ENCODE data around the gene USP3. TPM values are rescaled to one million over a fixed set of nuclear protein-coding genes. Genes with fewer than 3 reads are reported as not detected.

Gene USP3
- total RNA-seq, 2 experiments from 2014 or later, result 34.6 to 53.0 TPM

DNA sequence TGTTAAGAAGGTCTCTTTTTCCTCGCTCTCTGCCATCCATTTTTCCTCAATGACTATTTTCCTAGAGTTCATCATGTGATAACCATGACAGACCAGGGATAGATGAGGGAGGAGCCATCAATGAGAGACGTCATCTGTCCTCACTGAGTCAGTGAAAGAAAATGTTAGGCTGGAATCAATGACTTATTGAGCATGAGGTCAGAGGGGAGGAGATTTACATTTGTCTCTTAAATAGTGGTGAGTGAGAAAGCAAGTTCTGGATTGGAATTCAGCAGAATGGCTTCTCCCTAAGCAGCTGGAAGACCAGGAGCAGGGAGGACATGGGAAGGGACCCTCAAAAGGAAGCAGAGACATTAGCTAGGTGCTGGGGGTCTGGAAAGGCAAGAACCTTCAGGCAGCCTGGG lies 28.2 kb upstream of the USP3 start:
- Histone ChIP-seq H4K20me1 (ENCODE audit: insufficient read depth, low read length) (no peaks in the 10 kb centered on the region), H3K4me2 (ENCODE audit: low read length) (peak overlapping the region; percentile 81), H3K36me3 (ENCODE audit: insufficient read depth, low read length) (no peaks in the 10 kb centered on the region), H3K4me1 (ENCODE audit: insufficient read depth, low read length, poor library complexity, severe bottlenecking) (peaks cover 81% of the 10 kb centered on the region), H3K9me2 (ENCODE audit: insufficient read depth, low read length) (no peaks in the 10 kb centered on the region), H3K79me2 (ENCODE audit: insufficient read depth, low read depth, low read length) (no peaks in the 10 kb centered on the region), H3K4me3 (ENCODE audit: low read depth, low read length, poor library complexity, severe bottlenecking) (no peak overlapping the region), H3K9me3 (ENCODE audit: low read length) (no peaks in the 10 kb centered on the region), H2AFZ (ENCODE audit: low read length) (peak overlapping the region; percentile 79; the same call in 1 of the 2 replicates), H3K27ac (ENCODE audit: low read depth, low read length, poor library complexity, severe bottlenecking) (peak overlapping the region; percentile 88)
- no peak for DNase-seq (ENCODE audit: low spot score)
- no peak for TF ChIP-seq EZH2phosphoT487 (IDR thresholded peaks at IDR 0.05; ENCODE audit: borderline replicate concordance, low read depth, low read length)
- TF ChIP-seq, protein P1, sequence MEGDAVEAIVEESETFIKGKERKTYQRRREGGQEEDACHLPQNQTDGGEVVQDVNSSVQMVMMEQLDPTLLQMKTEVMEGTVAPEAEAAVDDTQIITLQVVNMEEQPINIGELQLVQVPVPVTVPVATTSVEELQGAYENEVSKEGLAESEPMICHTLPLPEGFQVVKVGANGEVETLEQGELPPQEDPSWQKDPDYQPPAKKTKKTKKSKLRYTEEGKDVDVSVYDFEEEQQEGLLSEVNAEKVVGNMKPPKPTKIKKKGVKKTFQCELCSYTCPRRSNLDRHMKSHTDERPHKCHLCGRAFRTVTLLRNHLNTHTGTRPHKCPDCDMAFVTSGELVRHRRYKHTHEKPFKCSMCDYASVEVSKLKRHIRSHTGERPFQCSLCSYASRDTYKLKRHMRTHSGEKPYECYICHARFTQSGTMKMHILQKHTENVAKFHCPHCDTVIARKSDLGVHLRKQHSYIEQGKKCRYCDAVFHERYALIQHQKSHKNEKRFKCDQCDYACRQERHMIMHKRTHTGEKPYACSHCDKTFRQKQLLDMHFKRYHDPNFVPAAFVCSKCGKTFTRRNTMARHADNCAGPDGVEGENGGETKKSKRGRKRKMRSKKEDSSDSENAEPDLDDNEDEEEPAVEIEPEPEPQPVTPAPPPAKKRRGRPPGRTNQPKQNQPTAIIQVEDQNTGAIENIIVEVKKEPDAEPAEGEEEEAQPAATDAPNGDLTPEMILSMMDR (conservative IDR thresholded peaks at IDR 0.05; ENCODE audit: low read length), result no peak
- ChIA-PET CTCF (ENCODE audit: unreplicated experiment) (interaction anchor here (1.5 kb wide), 1 partner anchor 14 kb away, joined by 6 read pairs; no protein-coding TSS in a partner anchor), POLR2A (interaction anchor here (1.0 to 4.8 kb wide), 6 partner anchors 8 to 60 kb away, joined by 4 to 30 read pairs (median 16); partner anchors contain the start of gene USP3)
- BruUV-seq (replicated peaks), result no TSS peak
- intact Hi-C loops (cut with micrococcal nuclease; ENCODE audit: unreplicated experiment), result loop anchor here (10.0 kb wide), 2 partner anchors 619 to 1419 kb away; partner anchors contain the start of genes CIAO2A and SNX1

DNA sequence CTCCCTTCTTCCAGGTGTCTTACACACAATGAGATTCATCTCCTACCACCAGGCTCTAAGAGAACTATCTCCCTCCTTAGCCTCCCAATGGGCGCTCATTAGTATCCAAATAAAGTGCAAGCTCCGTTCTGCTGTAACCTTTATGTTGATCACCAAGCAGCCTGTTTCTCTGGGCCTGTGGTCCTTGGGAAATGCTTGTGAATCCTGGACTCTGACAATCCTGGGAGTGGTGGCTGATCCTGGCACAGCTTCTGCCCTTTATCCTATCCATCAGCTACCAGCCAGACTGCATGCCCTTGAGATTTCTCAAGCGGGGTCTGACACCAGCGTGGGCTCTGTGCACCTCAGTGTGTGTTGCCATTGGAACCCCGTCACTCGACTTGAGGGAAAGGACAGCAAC lies 26.1 kb upstream of the USP3 start:
- H3K79me2 ChIP-seq (ENCODE audit: insufficient read depth, low read depth, low read length), result no peaks in the 10 kb centered on the region
- H3K4me2 ChIP-seq (ENCODE audit: low read length), result peak overlapping the region; percentile 22
- POLR2A ChIA-PET, result interaction anchor here (4.8 kb wide), 1 partner anchor 27 kb away, joined by 30 read pairs; the partner anchor contains the start of gene USP3
- H2AFZ ChIP-seq (ENCODE audit: low read length), result peak overlapping the region; percentile 72; the same call in 1 of the 2 replicates
- BruUV-seq (replicated peaks), result no TSS peak
- H3K9me3 ChIP-seq (ENCODE audit: low read length), result no peaks in the 10 kb centered on the region
- DNase-seq (ENCODE audit: low spot score), result no peak
- no peaks in the 10 kb centered on the region for H3K9me2 ChIP-seq (ENCODE audit: insufficient read depth, low read length)
- H3K4me1 ChIP-seq (ENCODE audit: insufficient read depth, low read length, poor library complexity, severe bottlenecking), result peaks cover 85% of the 10 kb centered on the region
- intact Hi-C loops (cut with micrococcal nuclease; ENCODE audit: unreplicated experiment), result loop anchor here (10.0 kb wide), 2 partner anchors 617 to 1417 kb away; partner anchors contain the start of genes CIAO2A and SNX1
- H3K36me3 ChIP-seq (ENCODE audit: insufficient read depth, low read length), result no peaks in the 10 kb centered on the region
- CTCF ChIA-PET (ENCODE audit: unreplicated experiment), result no interaction called here
- TF ChIP-seq, protein P1 (conservative IDR thresholded peaks at IDR 0.05; ENCODE audit: low read length), result no peak
- no peak for TF ChIP-seq EZH2phosphoT487 (IDR thresholded peaks at IDR 0.05; ENCODE audit: borderline replicate concordance, low read depth, low read length)
- H3K27ac ChIP-seq (ENCODE audit: low read depth, low read length, poor library complexity, severe bottlenecking), result peak overlapping the region; percentile 27
- H3K4me3 ChIP-seq (ENCODE audit: low read depth, low read length, poor library complexity, severe bottlenecking), result no peak overlapping the region
- H4K20me1 ChIP-seq (ENCODE audit: insufficient read depth, low read length), result no peaks in the 10 kb centered on the region

GRCh38 chr15:63480441-63480821 lies 24.0 kb upstream of the USP3 start:
- H3K79me2 ChIP-seq (ENCODE audit: insufficient read depth, low read depth, low read length), result no peaks in the 10 kb centered on the region
- no peaks in the 10 kb centered on the region for H4K20me1 ChIP-seq (ENCODE audit: insufficient read depth, low read length)
- peak overlapping the region; percentile 67 for H2AFZ ChIP-seq (ENCODE audit: low read length)
- TF ChIP-seq EZH2phosphoT487 (IDR thresholded peaks at IDR 0.05; ENCODE audit: borderline replicate concordance, low read depth, low read length), result no peak
- TF ChIP-seq, protein P1 (conservative IDR thresholded peaks at IDR 0.05; ENCODE audit: low read length), result no peak
- ChIA-PET POLR2A (interaction anchor here (1.2 to 3.8 kb wide), 5 partner anchors 16 to 30 kb away, joined by 3 to 20 read pairs (median 3); partner anchors contain the start of gene USP3), CTCF (ENCODE audit: unreplicated experiment) (no interaction called here)
- no TSS peak for BruUV-seq (replicated peaks)
- intact Hi-C loops (cut with micrococcal nuclease; ENCODE audit: unreplicated experiment), result no loop called here
- H3K9me3 ChIP-seq (ENCODE audit: low read length), result no peaks in the 10 kb centered on the region
- H3K9me2 ChIP-seq (ENCODE audit: insufficient read depth, low read length), result no peaks in the 10 kb centered on the region
- no peaks in the 10 kb centered on the region for H3K36me3 ChIP-seq (ENCODE audit: insufficient read depth, low read length)
- DNase-seq (ENCODE audit: low spot score), result no peak
- H3K4me1 ChIP-seq (ENCODE audit: insufficient read depth, low read length, poor library complexity, severe bottlenecking), result peaks cover 85% of the 10 kb centered on the region
- peak overlapping the region; percentile 87 for H3K27ac ChIP-seq (ENCODE audit: low read depth, low read length, poor library complexity, severe bottlenecking)
- H3K4me2 ChIP-seq (ENCODE audit: low read length), result peak overlapping the region; percentile 66
- peak overlapping the region; percentile 22 for H3K4me3 ChIP-seq (ENCODE audit: low read depth, low read length, poor library complexity, severe bottlenecking)
